ENCODE results near the gene COG5. TPM values are rescaled to one million over a fixed set of nuclear protein-coding genes. Genes with fewer than 3 reads are reported as not detected.

Gene COG5
- total RNA-seq, 1 experiment from 2014 or later: 28.8 TPM

DNA sequence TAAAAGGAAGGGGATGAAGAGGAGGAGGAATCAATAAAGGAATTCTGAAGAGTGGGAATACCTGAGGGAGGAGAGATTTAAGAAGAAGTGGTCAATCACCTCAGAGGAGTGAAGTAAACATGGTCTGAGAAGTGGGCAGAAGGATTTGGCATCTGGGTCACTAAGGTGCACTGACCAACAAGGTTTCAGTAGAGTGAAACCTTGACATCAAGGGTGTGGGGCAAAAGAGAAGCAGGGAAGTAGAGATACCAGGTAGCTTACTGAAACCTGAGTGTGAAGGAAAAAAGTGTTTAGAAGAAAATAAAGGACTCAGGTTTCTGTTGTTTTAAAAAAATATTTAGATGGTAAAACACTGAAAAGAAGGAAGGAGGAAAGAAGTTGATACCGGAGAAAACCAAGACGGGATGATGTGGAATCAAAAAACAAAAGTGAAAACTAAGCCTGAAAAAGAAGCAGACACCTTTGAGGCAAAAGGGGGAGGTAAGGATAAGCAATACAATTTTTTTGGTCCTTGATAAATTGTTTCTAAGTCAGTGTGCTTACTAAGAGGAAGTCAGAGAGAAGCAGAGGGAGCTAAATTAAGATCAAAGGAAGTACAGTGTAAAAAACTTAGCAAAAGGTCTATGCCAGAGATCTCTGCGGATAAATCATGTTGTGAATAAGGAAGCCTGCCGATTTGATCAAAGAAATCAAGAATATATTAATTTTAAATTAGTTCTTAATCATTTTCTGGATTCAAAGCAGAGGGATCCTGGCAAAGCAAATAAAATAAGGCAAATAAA lies 231.0 kb downstream of the COG5 start:
- in situ Hi-C loops (cut with HindIII; ENCODE audit: low pct_unique_long_range_greater_than_20kb, low sequenced_read_pairs): no loop called here
- DNase-seq (ENCODE audit: low read depth, low spot score): no peak

- in situ Hi-C loops (cut with HindIII; ENCODE audit: low pct_unique_long_range_greater_than_20kb, low sequenced_read_pairs): no loop called here
- no peak for DNase-seq (ENCODE audit: low read depth, low spot score)
Measured at GRCh38 chr7:107330478-107330877, 233.2 kb downstream of the COG5 start.

- in situ Hi-C loops (cut with HindIII; ENCODE audit: low pct_unique_long_range_greater_than_20kb, low sequenced_read_pairs): no loop called here
- peak; percentile 99 for DNase-seq (ENCODE audit: low read depth, low spot score)
Measured at GRCh38 chr7:107327986-107328569, 235.6 kb downstream of the COG5 start.

- DNase-seq (ENCODE audit: low read depth, low spot score): no peak
- in situ Hi-C loops (cut with HindIII; ENCODE audit: low pct_unique_long_range_greater_than_20kb, low sequenced_read_pairs): no loop called here
Measured at GRCh38 chr7:107326061-107326460, 237.7 kb downstream of the COG5 start.

DNA sequence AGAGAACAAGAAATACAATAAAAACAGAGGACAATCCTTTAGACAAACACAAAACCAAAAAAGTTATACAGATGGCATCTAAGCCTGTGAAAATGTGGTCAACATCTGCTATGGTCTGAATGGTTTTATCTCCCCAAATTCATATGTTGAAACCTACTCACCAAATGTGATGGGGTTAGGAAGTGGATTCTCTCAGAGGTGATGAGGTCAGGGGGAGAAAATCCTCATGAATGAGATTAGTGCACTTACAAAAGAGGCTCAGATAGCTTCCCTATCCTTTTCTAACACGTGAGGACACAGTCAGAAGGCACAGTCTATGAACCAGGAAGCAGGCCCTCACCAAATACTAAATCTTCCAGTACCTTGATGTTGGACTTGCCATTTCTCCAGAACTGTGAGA lies 241.7 kb downstream of the COG5 start:
- DNase-seq (ENCODE audit: low read depth, low spot score): peak; percentile 14
- in situ Hi-C loops (cut with HindIII; ENCODE audit: low pct_unique_long_range_greater_than_20kb, low sequenced_read_pairs): no loop called here

- DNase-seq (ENCODE audit: low read depth, low spot score): no peak
- in situ Hi-C loops (cut with HindIII; ENCODE audit: low pct_unique_long_range_greater_than_20kb, low sequenced_read_pairs): no loop called here
Measured at GRCh38 chr7:107321611-107322010, 242.1 kb downstream of the COG5 start.

- no peak for DNase-seq (ENCODE audit: low read depth, low spot score)
- in situ Hi-C loops (cut with HindIII; ENCODE audit: low pct_unique_long_range_greater_than_20kb, low sequenced_read_pairs): no loop called here
Measured at GRCh38 chr7:107319724-107320228, 243.9 kb downstream of the COG5 start.

GRCh38 chr7:107318523-107319160 lies 245.1 kb downstream of the COG5 start:
- DNase-seq (ENCODE audit: low read depth, low spot score): no peak

DNA sequence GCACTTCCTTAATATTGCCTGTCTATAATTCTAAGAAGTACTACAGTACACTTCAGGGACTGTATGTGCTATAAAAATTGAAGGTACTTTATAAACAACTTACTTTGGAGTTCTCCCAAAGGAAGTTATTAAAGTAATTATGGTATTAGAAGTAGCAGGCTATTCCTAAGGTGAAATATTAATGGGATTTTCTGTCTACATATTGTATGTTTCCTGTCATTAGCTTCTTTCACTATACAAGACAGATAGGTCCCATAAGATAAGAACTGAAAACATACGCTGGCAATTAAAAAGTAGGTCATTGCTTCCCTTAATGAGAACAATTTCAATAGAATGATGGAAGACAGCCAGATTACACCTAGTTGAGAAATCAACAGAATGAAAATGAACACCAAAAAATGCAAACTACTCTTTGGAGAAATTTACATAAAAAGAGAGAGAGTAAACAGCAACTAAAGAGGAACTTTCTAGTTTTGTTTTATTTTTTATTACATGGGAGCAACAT lies 248.0 kb downstream of the COG5 start:
- DNase-seq (ENCODE audit: low read depth, low spot score): no peak
- in situ Hi-C loops (cut with HindIII; ENCODE audit: low pct_unique_long_range_greater_than_20kb, low sequenced_read_pairs): no loop called here

More at GRCh38 chr7:107318523-107319160, 245.1 kb downstream of the COG5 start:
- in situ Hi-C loops (cut with HindIII; ENCODE audit: low pct_unique_long_range_greater_than_20kb, low sequenced_read_pairs): no loop called here

DNA sequence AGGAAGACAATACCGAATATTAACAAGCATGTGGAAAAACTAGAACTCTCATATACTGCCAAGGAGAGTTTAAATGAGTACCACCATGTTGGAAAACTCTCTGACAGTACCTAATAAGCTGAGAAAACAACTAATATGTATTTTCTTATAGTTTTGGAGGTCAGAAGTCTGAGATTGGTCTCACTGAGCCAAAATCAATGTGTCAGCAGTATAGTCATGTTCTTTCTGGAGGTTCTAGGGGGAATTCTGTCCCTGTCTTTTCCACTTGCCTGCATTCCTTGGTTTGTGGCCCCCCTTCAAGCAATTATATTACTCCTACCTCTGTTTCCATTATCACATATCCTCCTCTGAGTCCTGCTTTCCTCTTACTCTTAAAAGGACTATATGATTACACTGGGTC lies 250.4 kb downstream of the COG5 start:
- DNase-seq (ENCODE audit: low read depth, low spot score): no peak
- in situ Hi-C loops (cut with HindIII; ENCODE audit: low pct_unique_long_range_greater_than_20kb, low sequenced_read_pairs): no loop called here

- in situ Hi-C loops (cut with HindIII; ENCODE audit: low pct_unique_long_range_greater_than_20kb, low sequenced_read_pairs): no loop called here
- DNase-seq (ENCODE audit: low read depth, low spot score): no peak
Measured at GRCh38 chr7:107312418-107312817, 251.3 kb downstream of the COG5 start.

DNA sequence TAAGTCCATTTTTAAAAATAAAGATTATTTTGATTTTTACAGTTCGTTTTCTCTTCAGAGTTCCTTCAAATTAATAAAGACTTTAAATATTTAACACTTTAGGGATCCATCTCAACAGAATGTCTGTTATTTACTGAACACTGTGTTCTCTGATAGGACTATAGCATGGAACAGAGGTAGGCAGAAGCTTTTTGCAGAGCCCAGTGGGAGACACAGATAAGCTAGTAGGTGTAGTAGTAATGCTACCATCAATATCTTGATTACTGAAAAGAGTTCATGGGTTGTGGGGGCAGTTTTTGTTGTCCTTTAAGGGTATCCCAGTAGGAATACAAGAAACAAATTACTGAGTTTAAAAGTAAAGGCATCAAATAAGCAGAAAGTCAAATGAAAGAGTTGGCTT lies 254.4 kb downstream of the COG5 start:
- in situ Hi-C loops (cut with HindIII; ENCODE audit: low pct_unique_long_range_greater_than_20kb, low sequenced_read_pairs): no loop called here
- DNase-seq (ENCODE audit: low read depth, low spot score): no peak

GRCh38 chr7:107304636-107305035 lies 259.1 kb downstream of the COG5 start:
- no peak for DNase-seq (ENCODE audit: low read depth, low spot score)
- in situ Hi-C loops (cut with HindIII; ENCODE audit: low pct_unique_long_range_greater_than_20kb, low sequenced_read_pairs): no loop called here

- in situ Hi-C loops (cut with HindIII; ENCODE audit: low pct_unique_long_range_greater_than_20kb, low sequenced_read_pairs): no loop called here
- no peak for DNase-seq (ENCODE audit: low read depth, low spot score)
Measured at GRCh38 chr7:107304063-107304462, 259.7 kb downstream of the COG5 start.

DNA sequence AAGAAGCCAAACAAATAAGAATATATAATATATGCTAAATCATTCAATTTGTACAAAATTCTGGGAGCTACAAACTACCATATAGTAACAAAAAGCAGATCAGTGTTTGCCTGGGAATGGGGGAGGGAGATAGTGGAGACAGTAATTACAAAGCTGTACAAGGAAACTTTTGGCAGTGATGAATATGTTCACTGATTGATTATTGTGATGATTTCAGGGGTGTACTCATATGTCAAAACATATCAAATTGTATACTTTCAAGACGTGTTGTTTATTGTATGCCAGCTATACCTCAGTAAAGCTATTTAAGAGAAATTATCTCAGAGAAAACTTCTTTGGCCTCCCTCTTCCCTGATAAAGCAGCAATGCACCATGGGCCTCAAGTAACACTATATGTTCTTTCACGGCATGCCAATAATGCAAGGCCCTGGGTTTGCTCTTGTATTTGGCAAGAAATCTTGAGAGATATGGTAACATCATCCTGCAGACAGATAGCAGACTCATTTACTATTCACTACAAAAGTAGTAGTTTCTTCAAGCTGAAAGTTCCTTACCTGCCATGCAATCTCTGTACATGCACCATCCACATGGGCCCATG lies 261.4 kb downstream of the COG5 start:
- in situ Hi-C loops (cut with HindIII; ENCODE audit: low pct_unique_long_range_greater_than_20kb, low sequenced_read_pairs): no loop called here
- DNase-seq (ENCODE audit: low read depth, low spot score): no peak

- no peak for DNase-seq (ENCODE audit: low read depth, low spot score)
- in situ Hi-C loops (cut with HindIII; ENCODE audit: low pct_unique_long_range_greater_than_20kb, low sequenced_read_pairs): no loop called here
Measured at GRCh38 chr7:107294182-107294581, 269.5 kb downstream of the COG5 start.

DNA sequence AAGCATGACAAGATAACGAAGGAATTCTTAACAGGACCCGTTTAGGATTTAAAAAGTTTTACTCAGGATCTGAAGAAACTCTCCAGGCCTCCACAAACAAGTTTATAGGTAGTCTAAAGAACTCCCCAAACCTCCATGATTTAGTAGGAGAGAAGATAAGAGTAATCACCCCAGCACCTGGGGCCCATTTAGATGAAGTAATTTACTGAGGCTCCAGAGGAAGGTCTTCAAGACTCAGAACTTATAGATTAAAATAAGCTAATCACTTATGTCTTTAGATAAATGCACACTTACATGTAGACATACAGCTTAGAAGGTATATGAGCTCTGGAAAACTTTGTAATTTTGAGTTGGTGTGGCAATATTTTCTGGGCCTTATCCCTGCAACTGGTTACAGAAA lies 271.1 kb downstream of the COG5 start:
- in situ Hi-C loops (cut with HindIII; ENCODE audit: low pct_unique_long_range_greater_than_20kb, low sequenced_read_pairs): no loop called here
- no peak for DNase-seq (ENCODE audit: low read depth, low spot score)

- in situ Hi-C loops (cut with HindIII; ENCODE audit: low pct_unique_long_range_greater_than_20kb, low sequenced_read_pairs): no loop called here
- no peak for DNase-seq (ENCODE audit: low read depth, low spot score)
Measured at GRCh38 chr7:107291434-107291833, 272.3 kb downstream of the COG5 start.
